H1 (cell line): ENCODE measurements around the gene DAZAP1.

Source experiments
- CBX8 ChIP-seq: fragments of 300-800, 300-1000 bp; sonication (generic); IDR thresholded peaks from 2 replicates; pipeline ENCODE4 v1.7.1; 2016; ENCODE audit warnings: low read depth, low read length, borderline replicate concordance
- CEBPB ChIP-seq: IDR thresholded peaks from 2 replicates; pipeline ENCODE4 v1.6.1; 2012; ENCODE audit warnings: low read depth, low read length
- POLR2AphosphoS5 ChIP-seq: IDR thresholded peaks from 2 replicates; pipeline ENCODE4 v1.6.1; 2011; ENCODE audit warnings: low read depth, low read length
- SUZ12 ChIP-seq: fragments of 200-600 bp; sonication (generic); IDR thresholded peaks from 2 replicates; pipeline ENCODE4 v1.6.1; 2012; ENCODE audit warnings: mild to moderate bottlenecking, inconsistent platforms, low read length, moderate library complexity, mixed read lengths
- TF ChIP-seq, protein P1 (sequence below), 3 experiments: IDR thresholded peaks; 1 replicate in 2 of 3; 2 replicates in 1 of 3; pipeline versions ENCODE4 v1.5.1 to v1.6.1; 2011; ENCODE audit warnings: low read length in 3 of 3, mild to moderate bottlenecking in 3 of 3, inconsistent platforms in 2 of 3, low read depth in 1 of 3, moderate library complexity in 1 of 3; ENCODE audit not compliant: insufficient read depth in 1 of 3; ENCODE audit errors: control extremely low read depth in 1 of 3

DNA sequence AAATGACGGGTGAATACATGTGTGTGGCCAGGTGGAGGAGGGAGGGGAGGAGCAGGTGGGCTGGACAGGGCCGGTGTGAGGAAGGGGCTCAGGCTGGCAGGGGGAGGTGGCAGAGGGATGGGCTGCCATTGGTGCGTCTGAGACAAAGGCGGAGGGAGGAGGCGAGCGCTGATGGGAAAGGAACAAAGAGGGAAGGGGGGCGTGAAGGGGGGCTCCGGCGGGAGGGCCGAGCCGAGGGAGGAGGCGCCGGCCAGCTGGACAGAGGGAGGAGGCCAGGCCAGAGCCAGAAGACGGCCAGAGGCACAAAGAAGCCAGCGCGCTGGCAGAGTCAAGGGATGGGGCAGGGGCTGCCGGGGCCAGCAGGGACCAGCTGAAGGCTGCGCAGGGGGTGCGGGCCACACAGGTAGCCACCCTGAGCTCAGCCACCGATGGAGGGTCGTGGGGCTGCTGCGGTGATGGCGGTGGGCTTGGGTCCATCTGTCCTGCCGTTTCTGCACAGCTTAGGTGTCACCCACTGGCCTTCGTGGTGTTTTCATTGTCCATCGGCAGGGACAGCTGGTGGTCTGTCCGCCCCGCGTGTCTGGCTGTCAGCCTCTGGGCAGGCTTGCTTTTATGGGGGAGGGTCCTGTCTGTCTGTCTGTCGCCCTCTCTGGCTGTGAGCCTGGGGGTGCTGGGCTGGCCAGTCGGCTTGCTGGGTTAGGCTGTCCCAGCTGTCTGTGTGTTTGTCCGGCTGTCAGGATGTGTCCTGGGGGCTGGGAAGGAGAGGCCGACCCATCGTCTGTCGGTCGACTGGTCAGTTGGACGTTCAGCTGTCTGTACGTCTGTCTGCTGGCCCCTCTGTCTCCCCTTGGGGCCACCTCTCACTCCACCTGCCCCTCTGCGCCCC lies 44.8 kb downstream of the DAZAP1 start:
- TF ChIP-seq POLR2AphosphoS5 (no peak), CEBPB (no peak), SUZ12 (no peak), CBX8 (no peak)
- TF ChIP-seq, protein P1, sequence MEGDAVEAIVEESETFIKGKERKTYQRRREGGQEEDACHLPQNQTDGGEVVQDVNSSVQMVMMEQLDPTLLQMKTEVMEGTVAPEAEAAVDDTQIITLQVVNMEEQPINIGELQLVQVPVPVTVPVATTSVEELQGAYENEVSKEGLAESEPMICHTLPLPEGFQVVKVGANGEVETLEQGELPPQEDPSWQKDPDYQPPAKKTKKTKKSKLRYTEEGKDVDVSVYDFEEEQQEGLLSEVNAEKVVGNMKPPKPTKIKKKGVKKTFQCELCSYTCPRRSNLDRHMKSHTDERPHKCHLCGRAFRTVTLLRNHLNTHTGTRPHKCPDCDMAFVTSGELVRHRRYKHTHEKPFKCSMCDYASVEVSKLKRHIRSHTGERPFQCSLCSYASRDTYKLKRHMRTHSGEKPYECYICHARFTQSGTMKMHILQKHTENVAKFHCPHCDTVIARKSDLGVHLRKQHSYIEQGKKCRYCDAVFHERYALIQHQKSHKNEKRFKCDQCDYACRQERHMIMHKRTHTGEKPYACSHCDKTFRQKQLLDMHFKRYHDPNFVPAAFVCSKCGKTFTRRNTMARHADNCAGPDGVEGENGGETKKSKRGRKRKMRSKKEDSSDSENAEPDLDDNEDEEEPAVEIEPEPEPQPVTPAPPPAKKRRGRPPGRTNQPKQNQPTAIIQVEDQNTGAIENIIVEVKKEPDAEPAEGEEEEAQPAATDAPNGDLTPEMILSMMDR (IDR thresholded peaks at IDR 0.05; ENCODE audit: control extremely low read depth in 1 of 3, insufficient read depth in 1 of 3, low read depth in 1 of 3, low read length in 3 of 3), result no peak
